ENCODE measurements around the gene UVRAG.

DNA sequence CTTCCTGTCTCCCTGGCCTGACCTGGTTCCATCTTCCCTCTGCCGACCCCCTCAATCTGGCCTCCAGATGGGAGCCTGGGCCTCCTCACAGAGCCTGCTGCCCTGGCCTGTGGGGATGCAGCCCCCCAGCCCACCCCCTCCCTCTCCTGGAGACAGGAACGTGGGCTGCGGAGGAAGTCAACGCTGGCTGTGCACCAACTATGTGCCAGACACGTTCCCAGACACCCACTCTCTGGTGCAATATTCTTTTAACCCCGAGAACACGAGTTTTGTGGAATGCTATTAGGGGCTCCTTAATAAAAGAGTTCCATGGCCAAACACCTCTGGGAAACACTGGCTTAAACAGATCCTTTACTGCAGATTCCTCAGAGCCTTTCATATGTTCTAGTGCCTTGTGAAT, 375.4 kb downstream of the UVRAG start:
- TF ChIP-seq CTCF (IDR thresholded peaks at IDR 0.05) (no peak), POLR2AphosphoS5 (IDR thresholded peaks at IDR 0.05; ENCODE audit: low read depth, low read length) (no peak), SIN3A (IDR thresholded peaks at IDR 0.05; ENCODE audit: borderline replicate concordance, insufficient read depth, low read depth, low read length) (no peak), TCF7L2 (IDR thresholded peaks at IDR 0.05; ENCODE audit: low read depth, low read length) (no peak)
- TF ChIP-seq, protein P1, sequence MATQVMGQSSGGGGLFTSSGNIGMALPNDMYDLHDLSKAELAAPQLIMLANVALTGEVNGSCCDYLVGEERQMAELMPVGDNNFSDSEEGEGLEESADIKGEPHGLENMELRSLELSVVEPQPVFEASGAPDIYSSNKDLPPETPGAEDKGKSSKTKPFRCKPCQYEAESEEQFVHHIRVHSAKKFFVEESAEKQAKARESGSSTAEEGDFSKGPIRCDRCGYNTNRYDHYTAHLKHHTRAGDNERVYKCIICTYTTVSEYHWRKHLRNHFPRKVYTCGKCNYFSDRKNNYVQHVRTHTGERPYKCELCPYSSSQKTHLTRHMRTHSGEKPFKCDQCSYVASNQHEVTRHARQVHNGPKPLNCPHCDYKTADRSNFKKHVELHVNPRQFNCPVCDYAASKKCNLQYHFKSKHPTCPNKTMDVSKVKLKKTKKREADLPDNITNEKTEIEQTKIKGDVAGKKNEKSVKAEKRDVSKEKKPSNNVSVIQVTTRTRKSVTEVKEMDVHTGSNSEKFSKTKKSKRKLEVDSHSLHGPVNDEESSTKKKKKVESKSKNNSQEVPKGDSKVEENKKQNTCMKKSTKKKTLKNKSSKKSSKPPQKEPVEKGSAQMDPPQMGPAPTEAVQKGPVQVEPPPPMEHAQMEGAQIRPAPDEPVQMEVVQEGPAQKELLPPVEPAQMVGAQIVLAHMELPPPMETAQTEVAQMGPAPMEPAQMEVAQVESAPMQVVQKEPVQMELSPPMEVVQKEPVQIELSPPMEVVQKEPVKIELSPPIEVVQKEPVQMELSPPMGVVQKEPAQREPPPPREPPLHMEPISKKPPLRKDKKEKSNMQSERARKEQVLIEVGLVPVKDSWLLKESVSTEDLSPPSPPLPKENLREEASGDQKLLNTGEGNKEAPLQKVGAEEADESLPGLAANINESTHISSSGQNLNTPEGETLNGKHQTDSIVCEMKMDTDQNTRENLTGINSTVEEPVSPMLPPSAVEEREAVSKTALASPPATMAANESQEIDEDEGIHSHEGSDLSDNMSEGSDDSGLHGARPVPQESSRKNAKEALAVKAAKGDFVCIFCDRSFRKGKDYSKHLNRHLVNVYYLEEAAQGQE (IDR thresholded peaks at IDR 0.05; ENCODE audit: insufficient read depth in 1 of 2, low read depth in 2 of 2, low read length in 1 of 2), result no peak

Measured in Panc1 (cell line).